ENCODE results near the gene SETD4.

Gene SETD4

GRCh38 chr21:36015045-36015444, 45.3 kb downstream of the SETD4 start:
- H3K36me3 Mint-ChIP-seq: no peaks in the 10 kb centered on the region

GRCh38 chr21:36010801-36011200, 49.5 kb downstream of the SETD4 start:
- Mint-ChIP-seq H3K4me3 (no peak overlapping the region), H3K4me1 (no peaks in the 10 kb centered on the region), H3K27ac (no peak overlapping the region), H3K36me3 (no peaks in the 10 kb centered on the region), H3K9me3 (no peaks in the 10 kb centered on the region), H3K27me3 (peaks cover 33% of the 10 kb centered on the region)
- ATAC-seq: no peak

More at GRCh38 chr21:36015045-36015444, 45.3 kb downstream of the SETD4 start:
- no peak for ATAC-seq
- Mint-ChIP-seq H3K27me3 (peaks cover 16% of the 10 kb centered on the region), H3K9me3 (no peaks in the 10 kb centered on the region), H3K4me1 (no peaks in the 10 kb centered on the region), H3K4me3 (no peak overlapping the region), H3K27ac (no peak overlapping the region)

GRCh38 chr21:36008505-36008904, 51.8 kb downstream of the SETD4 start:
- Mint-ChIP-seq H3K4me3 (no peak overlapping the region), H3K4me1 (no peaks in the 10 kb centered on the region), H3K9me3 (no peaks in the 10 kb centered on the region), H3K27me3 (peaks cover 28% of the 10 kb centered on the region), H3K27ac (no peak overlapping the region), H3K36me3 (no peaks in the 10 kb centered on the region)
- no peak for ATAC-seq

GRCh38 chr21:36005879-36006400, 54.4 kb downstream of the SETD4 start:
- Mint-ChIP-seq H3K9me3 (no peaks in the 10 kb centered on the region), H3K4me1 (no peaks in the 10 kb centered on the region), H3K4me3 (no peak overlapping the region), H3K27ac (no peak overlapping the region), H3K36me3 (no peaks in the 10 kb centered on the region), H3K27me3 (peaks cover 28% of the 10 kb centered on the region)
- ATAC-seq: no peak

- no peak overlapping the region for H3K27ac Mint-ChIP-seq
- H3K36me3 Mint-ChIP-seq: no peaks in the 10 kb centered on the region
- no peak overlapping the region for H3K4me3 Mint-ChIP-seq
Measured at GRCh38 chr21:36005018-36005417, 55.3 kb downstream of the SETD4 start.

GRCh38 chr21:36004441-36004840, 55.9 kb downstream of the SETD4 start:
- H3K9me3 Mint-ChIP-seq: no peaks in the 10 kb centered on the region
- H3K4me1 Mint-ChIP-seq: no peaks in the 10 kb centered on the region
- ATAC-seq: no peak
- H3K36me3 Mint-ChIP-seq: no peaks in the 10 kb centered on the region
- no peak overlapping the region for H3K4me3 Mint-ChIP-seq
- H3K27ac Mint-ChIP-seq: no peak overlapping the region
- H3K27me3 Mint-ChIP-seq: peaks cover 35% of the 10 kb centered on the region

More at GRCh38 chr21:36005018-36005417, 55.3 kb downstream of the SETD4 start:
- Mint-ChIP-seq H3K27me3 (peaks cover 29% of the 10 kb centered on the region), H3K4me1 (no peaks in the 10 kb centered on the region), H3K9me3 (no peaks in the 10 kb centered on the region)
- ATAC-seq: no peak

GRCh38 chr21:36003776-36004175, 56.5 kb downstream of the SETD4 start:
- Mint-ChIP-seq H3K9me3 (no peaks in the 10 kb centered on the region), H3K27ac (no peak overlapping the region), H3K36me3 (no peaks in the 10 kb centered on the region), H3K27me3 (peaks cover 42% of the 10 kb centered on the region), H3K4me3 (no peak overlapping the region), H3K4me1 (no peaks in the 10 kb centered on the region)
- ATAC-seq: no peak

- ATAC-seq: no peak
- no peaks in the 10 kb centered on the region for H3K9me3 Mint-ChIP-seq
- no peaks in the 10 kb centered on the region for H3K4me1 Mint-ChIP-seq
- peaks cover 29% of the 10 kb centered on the region for H3K27me3 Mint-ChIP-seq
- H3K27ac Mint-ChIP-seq: no peak overlapping the region
- H3K4me3 Mint-ChIP-seq: no peak overlapping the region
- H3K36me3 Mint-ChIP-seq: no peaks in the 10 kb centered on the region
Measured at GRCh38 chr21:35996217-35996616, 64.1 kb downstream of the SETD4 start.

GRCh38 chr21:35995522-35996088, 64.7 kb downstream of the SETD4 start:
- ATAC-seq: no peak
- Mint-ChIP-seq H3K27me3 (peaks cover 29% of the 10 kb centered on the region), H3K27ac (no peak overlapping the region), H3K4me1 (no peaks in the 10 kb centered on the region), H3K9me3 (no peaks in the 10 kb centered on the region), H3K4me3 (no peak overlapping the region), H3K36me3 (no peaks in the 10 kb centered on the region)

GRCh38 chr21:35994613-35995012, 65.7 kb downstream of the SETD4 start:
- Mint-ChIP-seq H3K4me3 (no peak overlapping the region), H3K36me3 (no peaks in the 10 kb centered on the region), H3K27me3 (peaks cover 23% of the 10 kb centered on the region), H3K9me3 (no peaks in the 10 kb centered on the region), H3K4me1 (no peaks in the 10 kb centered on the region), H3K27ac (no peak overlapping the region)
- no peak for ATAC-seq

GRCh38 chr21:35993875-35994490, 66.3 kb downstream of the SETD4 start:
- H3K4me1 Mint-ChIP-seq: no peaks in the 10 kb centered on the region
- no peaks in the 10 kb centered on the region for H3K9me3 Mint-ChIP-seq
- H3K4me3 Mint-ChIP-seq: no peak overlapping the region
- no peak for ATAC-seq
- no peaks in the 10 kb centered on the region for H3K36me3 Mint-ChIP-seq
- peaks cover 17% of the 10 kb centered on the region for H3K27me3 Mint-ChIP-seq
- H3K27ac Mint-ChIP-seq: no peak overlapping the region

GRCh38 chr21:35991131-35991530, 69.2 kb downstream of the SETD4 start:
- H3K36me3 Mint-ChIP-seq: no peaks in the 10 kb centered on the region
- no peak for ATAC-seq
- H3K4me3 Mint-ChIP-seq: no peak overlapping the region
- no peaks in the 10 kb centered on the region for H3K27me3 Mint-ChIP-seq
- H3K4me1 Mint-ChIP-seq: no peaks in the 10 kb centered on the region
- H3K27ac Mint-ChIP-seq: no peak overlapping the region
- H3K9me3 Mint-ChIP-seq: no peaks in the 10 kb centered on the region

GRCh38 chr21:35990609-35991008, 69.7 kb downstream of the SETD4 start:
- Mint-ChIP-seq H3K36me3 (no peaks in the 10 kb centered on the region), H3K27ac (no peak overlapping the region), H3K27me3 (no peaks in the 10 kb centered on the region), H3K4me3 (no peak overlapping the region), H3K4me1 (no peaks in the 10 kb centered on the region), H3K9me3 (no peaks in the 10 kb centered on the region)
- no peak for ATAC-seq

GRCh38 chr21:35989138-35989735, 71.1 kb downstream of the SETD4 start:
- Mint-ChIP-seq H3K4me3 (no peak overlapping the region), H3K27ac (no peak overlapping the region), H3K36me3 (no peaks in the 10 kb centered on the region), H3K4me1 (no peaks in the 10 kb centered on the region), H3K9me3 (no peaks in the 10 kb centered on the region), H3K27me3 (peaks cover 12% of the 10 kb centered on the region)
- no peak for ATAC-seq

- no peak overlapping the region for H3K4me3 Mint-ChIP-seq
- no peak for ATAC-seq
- no peaks in the 10 kb centered on the region for H3K36me3 Mint-ChIP-seq
- no peaks in the 10 kb centered on the region for H3K9me3 Mint-ChIP-seq
- no peak overlapping the region for H3K27ac Mint-ChIP-seq
- peaks cover 18% of the 10 kb centered on the region for H3K27me3 Mint-ChIP-seq
- H3K4me1 Mint-ChIP-seq: no peaks in the 10 kb centered on the region
Measured at GRCh38 chr21:35988416-35989137, 71.7 kb downstream of the SETD4 start.

Data from stimulated activated memory B cell treated with anti-CD40 and anti-IgM and Interleukin-4, amounts not matched to agents 10 μg/mL and 1 μg/mL and 100 μg/mL, for 72 hours (primary cell).